Upper lobe of left lung (tissue), 6 donors: ENCODE results near the gene SUB1. TPM values are rescaled to one million over a fixed set of nuclear protein-coding genes. Genes with fewer than 3 reads are reported as not detected.
"Not testable (repeated sequence)": the region's sequence is repeated elsewhere in the genome, so short reads cannot be mapped to it uniquely, and the experiment has no call there.

ENCODE experiments used
- ATAC-seq, 2 donors: fragments of 200-7000 bp; cut with Tn5 transposase; one replicate each; pipeline ENCODE4 v1.9.1; 2022; ENCODE audit warnings: mild to moderate bottlenecking in 2 of 2, moderate library complexity in 2 of 2; ENCODE audit not compliant: low FRiP score in 2 of 2
- DNase-seq, 2 donors: peaks; one replicate each; pipeline ENCODE4 v3.0.0-alpha.2; 2019 to 2020
- H3K27ac ChIP-seq, 4 donors: fragments of 200-600 bp; sonication (generic); one replicate each; pipeline ENCODE4 v1.5.1; 2016 to 2019
- H3K27me3 ChIP-seq, 4 donors: fragments of 200-600 bp; sonication (generic); one replicate each; pipeline ENCODE4 v1.5.1; 2017 to 2019
- H3K36me3 ChIP-seq, 4 donors: fragments of 200-600 bp; sonication (generic); one replicate each; pipeline ENCODE4 v1.5.1; 2016 to 2019
- H3K4me1 ChIP-seq, 4 donors: fragments of 200-600 bp; sonication (generic); one replicate each; pipeline ENCODE4 v1.5.1; 2018 to 2019
- H3K4me3 ChIP-seq, 4 donors: fragments of 200-600 bp; sonication (generic); one replicate each; pipeline ENCODE4 v1.5.1; 2017 to 2019; ENCODE audit warnings: mild to moderate bottlenecking in 2 of 4, moderate library complexity in 1 of 4
- H3K9me3 ChIP-seq, 4 donors: fragments of 200-600 bp; sonication (generic); one replicate each; pipeline ENCODE4 v1.5.1; 2018 to 2019
- EP300 ChIP-seq, 4 donors: sonication (generic); formaldehyde crosslinking; IDR thresholded peaks; one replicate each; pipeline ENCODE4 v1.5.1; 2017; ENCODE audit warnings: antibody characterized with exemption in 4 of 4, control low read depth in 2 of 4
- POLR2A ChIP-seq, 4 donors: fragments of 450-650 bp; IDR thresholded peaks; one replicate each; pipeline ENCODE4 v1.5.1; 2016 to 2017; ENCODE audit warnings: antibody characterized with exemption in 4 of 4, mild to moderate bottlenecking in 2 of 4
- POLR2AphosphoS5 ChIP-seq, 2 donors: sonication (generic); formaldehyde crosslinking; IDR thresholded peaks; one replicate each; pipeline ENCODE4 v1.5.1; 2017; ENCODE audit warnings: antibody characterized with exemption in 2 of 2
- WGBS, 2 donors: methylation state at CpG; one replicate each; pipeline ENCODE4 v1.1.5; 2017 to 2018; 5-methylcytosine and 5-hydroxymethylcytosine counted together
- total RNA-seq, 6 donors: library from RNA; depleted of rRNA in 4 of 6; stranded (reverse); fragments of >200 nt in 4 of 6; gene quantifications; one replicate each; pipeline versions ENCODE4 v1.1.0 to v1.2.1, GENCODE V29; 2016 to 2021
- TF ChIP-seq, protein P1 (sequence below), 6 experiments: fragments of 450-650 bp in 4 of 6; fragments of 200-600 bp in 2 of 6; sonication (generic) in 2 of 6; IDR thresholded peaks; one replicate each; pipeline ENCODE4 v1.5.1; 2016 to 2019; ENCODE audit warnings: antibody characterized with exemption in 6 of 6
- donor health status: DM: no; HTN: no; CAD: no; lungs with moderate emphysema.
- donor health status: DM: no; HTN: yes; CAD: no; lungs with severe emphysema.

SUB1 gene
- total RNA-seq, 6 donors from 2014 or later: 28.3 to 170 (median 95.6) TPM

DNA sequence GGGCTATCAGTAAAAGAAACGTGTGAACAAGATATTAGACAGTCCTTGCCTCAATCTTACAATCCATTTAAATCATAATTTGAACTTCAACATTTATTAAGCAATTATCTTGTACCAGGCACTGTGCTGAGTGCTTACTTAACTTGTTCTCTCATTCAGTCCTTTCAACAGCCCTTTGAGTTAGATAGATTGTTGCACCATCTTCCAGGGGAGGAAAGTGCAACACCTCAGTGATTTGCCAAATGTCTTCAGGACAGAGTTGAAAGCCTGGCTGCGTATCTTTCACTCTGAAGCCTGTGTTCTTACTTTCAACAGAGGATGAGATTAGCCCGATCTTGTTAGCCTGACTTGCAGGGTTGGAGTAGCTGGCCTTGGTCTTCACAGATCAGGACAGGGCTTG is 34.2 kb upstream of the SUB1 start:
- TF ChIP-seq POLR2AphosphoS5 (IDR thresholded peaks at IDR 0.05) (no peak), POLR2A (IDR thresholded peaks at IDR 0.05) (no peak), EP300 (IDR thresholded peaks at IDR 0.05) (no peak)
- TF ChIP-seq, protein P1, sequence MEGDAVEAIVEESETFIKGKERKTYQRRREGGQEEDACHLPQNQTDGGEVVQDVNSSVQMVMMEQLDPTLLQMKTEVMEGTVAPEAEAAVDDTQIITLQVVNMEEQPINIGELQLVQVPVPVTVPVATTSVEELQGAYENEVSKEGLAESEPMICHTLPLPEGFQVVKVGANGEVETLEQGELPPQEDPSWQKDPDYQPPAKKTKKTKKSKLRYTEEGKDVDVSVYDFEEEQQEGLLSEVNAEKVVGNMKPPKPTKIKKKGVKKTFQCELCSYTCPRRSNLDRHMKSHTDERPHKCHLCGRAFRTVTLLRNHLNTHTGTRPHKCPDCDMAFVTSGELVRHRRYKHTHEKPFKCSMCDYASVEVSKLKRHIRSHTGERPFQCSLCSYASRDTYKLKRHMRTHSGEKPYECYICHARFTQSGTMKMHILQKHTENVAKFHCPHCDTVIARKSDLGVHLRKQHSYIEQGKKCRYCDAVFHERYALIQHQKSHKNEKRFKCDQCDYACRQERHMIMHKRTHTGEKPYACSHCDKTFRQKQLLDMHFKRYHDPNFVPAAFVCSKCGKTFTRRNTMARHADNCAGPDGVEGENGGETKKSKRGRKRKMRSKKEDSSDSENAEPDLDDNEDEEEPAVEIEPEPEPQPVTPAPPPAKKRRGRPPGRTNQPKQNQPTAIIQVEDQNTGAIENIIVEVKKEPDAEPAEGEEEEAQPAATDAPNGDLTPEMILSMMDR (IDR thresholded peaks at IDR 0.05): no peak
- H3K9me3 ChIP-seq: no peaks in the 10 kb centered on the region
- H3K4me3 ChIP-seq: no peak overlapping the region
- H3K27me3 ChIP-seq: no peaks in the 10 kb centered on the region
- H3K36me3 ChIP-seq: no peaks in the 10 kb centered on the region
- H3K27ac ChIP-seq: no peak overlapping the region
- H3K4me1 ChIP-seq: no peaks in the 10 kb centered on the region
- ATAC-seq (no peak), DNase-seq (no peak)
- 75 to 87% methylated on average over 2 to 3 of the region's 3 CpGs for WGBS, 2 donors

DNA sequence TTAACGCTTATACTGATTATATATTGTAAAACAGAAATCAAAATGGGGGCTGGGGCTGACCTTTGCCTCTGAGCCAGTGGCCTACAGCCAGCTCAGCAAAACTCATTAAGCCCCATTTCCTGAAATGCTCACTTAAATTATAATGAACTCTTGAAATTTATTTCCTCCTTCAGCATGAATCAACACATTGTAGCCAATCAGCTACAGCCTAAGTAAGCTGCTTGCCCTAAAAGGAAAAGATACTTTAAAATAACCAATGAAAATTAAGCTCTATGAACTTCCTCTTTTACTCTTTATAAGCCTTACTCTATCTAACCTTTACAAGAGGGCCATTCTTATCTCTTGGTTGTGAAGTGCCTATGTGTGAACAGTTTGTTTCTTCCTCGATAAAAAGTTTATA is 33.5 kb upstream of the SUB1 start:
- TF ChIP-seq POLR2A (IDR thresholded peaks at IDR 0.05) (no peak), EP300 (IDR thresholded peaks at IDR 0.05) (no peak), POLR2AphosphoS5 (IDR thresholded peaks at IDR 0.05) (no peak)
- TF ChIP-seq, protein P1 (IDR thresholded peaks at IDR 0.05): no peak
- ATAC-seq (no peak), DNase-seq (no peak)
- H3K4me1 ChIP-seq: no peaks in the 10 kb centered on the region
- no peak overlapping the region for H3K27ac ChIP-seq
- no peaks in the 10 kb centered on the region for H3K27me3 ChIP-seq
- H3K4me3 ChIP-seq: no peak overlapping the region
- H3K9me3 ChIP-seq: no peaks in the 10 kb centered on the region
- H3K36me3 ChIP-seq: no peaks in the 10 kb centered on the region
- WGBS, 2 donors: 90 to 93% methylated on average over 2 of the region's 2 CpGs

DNA sequence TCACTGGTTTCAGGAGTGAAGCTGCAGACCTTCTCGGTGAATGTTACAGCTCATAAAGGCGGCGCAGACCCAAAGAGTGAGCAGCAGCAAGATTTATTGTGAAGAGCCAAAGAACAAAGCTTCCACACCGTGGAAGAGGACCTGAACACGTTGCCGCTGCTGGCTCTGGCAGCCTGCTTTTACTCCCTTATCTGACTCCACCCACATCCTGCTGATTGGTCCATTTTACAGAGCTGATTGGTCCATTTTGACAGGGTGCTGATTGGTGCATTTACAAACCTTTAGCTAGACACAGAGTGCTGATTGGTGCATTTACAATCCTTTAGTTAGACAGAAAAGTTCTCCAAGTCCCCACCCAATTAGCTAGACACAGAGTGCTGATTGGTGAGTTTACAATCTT is 32.9 kb upstream of the SUB1 start:
- H3K36me3 ChIP-seq, H3K4me3 ChIP-seq, H3K4me1 ChIP-seq, H3K9me3 ChIP-seq, H3K27ac ChIP-seq, DNase-seq, ATAC-seq, H3K27me3 ChIP-seq: not testable (repeated sequence)
- WGBS, 2 donors: 93 to 94% methylated on average over 6 of the region's 6 CpGs

DNA sequence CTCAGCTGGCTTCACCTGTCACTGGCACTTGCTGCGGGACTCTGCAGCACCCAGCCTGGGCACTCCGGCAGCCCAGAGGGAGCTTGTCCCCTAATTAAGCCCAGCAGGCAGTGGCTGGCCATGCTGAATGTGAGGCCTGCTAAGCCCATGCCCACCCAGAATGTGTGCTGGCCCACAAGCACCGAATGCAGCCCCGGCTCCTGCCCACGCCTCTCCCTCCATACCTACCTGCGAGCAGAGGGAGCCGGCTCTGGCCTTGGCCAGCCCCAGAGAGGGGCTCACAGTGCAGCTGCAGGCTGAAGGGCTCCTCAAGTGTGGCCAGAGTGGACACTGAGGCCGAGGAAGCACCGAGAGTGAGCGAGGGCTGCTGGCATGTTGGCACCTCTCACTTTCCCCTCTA is 32.4 kb upstream of the SUB1 start:
- H3K27ac ChIP-seq: no peak overlapping the region
- TF ChIP-seq POLR2AphosphoS5 (IDR thresholded peaks at IDR 0.05) (no peak), POLR2A (IDR thresholded peaks at IDR 0.05) (no peak)
- no peaks in the 10 kb centered on the region for H3K36me3 ChIP-seq
- WGBS, 2 donors: 96 to 98% methylated on average over 6 to 9 of the region's 10 CpGs
- DNase-seq (peak in 1 of 2 donors; percentile 57), ATAC-seq (no peak)
- no peaks in the 10 kb centered on the region for H3K4me1 ChIP-seq
- no peak overlapping the region for H3K4me3 ChIP-seq
- H3K9me3 ChIP-seq: no peaks in the 10 kb centered on the region
- no peaks in the 10 kb centered on the region for H3K27me3 ChIP-seq

DNA sequence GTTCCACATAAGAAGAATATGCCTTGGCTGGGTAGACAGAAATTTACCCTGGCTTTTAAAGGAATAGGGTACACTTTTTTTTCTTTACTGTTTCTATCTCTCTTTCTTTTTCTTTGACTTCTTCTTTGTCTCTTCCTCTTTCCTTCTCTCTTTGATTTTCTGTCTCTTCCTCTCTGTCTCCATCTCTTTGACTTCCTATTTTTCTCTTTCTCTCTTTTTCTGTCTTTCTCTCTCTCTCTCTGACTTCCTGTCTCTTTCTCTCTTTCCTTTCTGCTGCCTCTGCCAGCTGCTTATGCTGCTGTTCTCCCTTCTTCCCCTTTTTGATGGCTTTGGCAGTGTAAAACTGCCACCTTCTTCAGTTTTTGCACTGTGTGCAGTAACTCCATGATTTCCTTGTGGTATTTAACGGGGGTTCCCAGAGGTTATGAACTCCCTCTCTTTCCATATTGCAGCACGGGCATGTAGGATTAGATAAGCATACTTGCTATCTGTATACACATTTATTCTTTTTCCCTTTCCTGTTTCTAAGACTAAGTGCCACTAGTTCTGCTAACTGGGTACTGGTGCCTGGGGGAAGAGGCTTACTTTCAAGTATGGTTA is 31.1 kb upstream of the SUB1 start:
- not testable (repeated sequence) for ATAC-seq, H3K4me1 ChIP-seq, H3K9me3 ChIP-seq, H3K27me3 ChIP-seq, H3K27ac ChIP-seq, H3K4me3 ChIP-seq, H3K36me3 ChIP-seq, DNase-seq
- 29 to 41% methylated on average over 2 of the region's 2 CpGs for WGBS, 2 donors

DNA sequence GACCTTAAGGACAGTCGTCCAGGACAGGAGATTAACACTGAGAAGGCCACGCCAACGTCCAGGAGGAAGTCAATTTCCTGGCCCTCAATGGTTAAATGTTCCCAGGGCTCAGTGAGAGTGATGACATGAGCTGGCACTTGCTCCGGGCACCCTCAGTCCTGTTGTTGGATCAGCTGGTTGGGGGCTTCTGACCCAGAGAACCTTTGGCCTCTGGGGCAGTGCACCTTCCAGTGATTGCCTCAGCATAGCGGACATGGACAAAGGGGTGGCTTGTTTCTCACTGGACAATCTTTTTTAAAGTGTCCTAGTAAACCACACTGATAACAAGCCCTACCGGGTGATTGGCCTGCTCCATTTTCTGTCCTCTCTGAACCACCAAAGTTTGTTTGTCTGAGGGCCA is 28.8 kb upstream of the SUB1 start:
- WGBS, 2 donors: 84 to 86% methylated on average over 6 of the region's 6 CpGs
- not testable (repeated sequence) for H3K27ac ChIP-seq, H3K9me3 ChIP-seq, H3K36me3 ChIP-seq, H3K4me3 ChIP-seq, ATAC-seq, H3K27me3 ChIP-seq, DNase-seq, H3K4me1 ChIP-seq

DNA sequence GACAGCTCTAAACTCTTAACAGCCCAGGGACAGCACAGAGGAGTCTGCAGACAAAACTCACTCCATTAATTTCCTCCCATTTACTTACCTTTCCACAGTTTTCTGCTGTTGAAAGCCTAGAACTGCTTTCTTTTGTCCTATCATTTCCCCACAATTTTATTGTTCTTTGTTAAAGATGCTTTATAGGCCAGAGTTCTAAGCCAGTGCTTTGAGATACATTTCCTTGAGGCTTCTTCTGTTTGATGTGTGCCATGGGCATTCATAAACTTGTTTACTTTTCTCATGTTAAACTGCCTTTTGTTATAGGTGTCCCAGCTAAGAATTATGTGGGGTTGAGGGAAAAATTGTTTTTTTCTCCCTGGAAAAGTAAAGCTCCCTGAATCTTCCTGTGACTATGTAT is 25.9 kb upstream of the SUB1 start:
- TF ChIP-seq, protein P1 (IDR thresholded peaks at IDR 0.05): no peak
- no peak for TF ChIP-seq EP300 (IDR thresholded peaks at IDR 0.05)
- no peak for TF ChIP-seq POLR2A (IDR thresholded peaks at IDR 0.05)
- TF ChIP-seq POLR2AphosphoS5 (IDR thresholded peaks at IDR 0.05): no peak
- Histone ChIP-seq H3K27ac (no peak overlapping the region), H3K9me3 (no peaks in the 10 kb centered on the region), H3K36me3 (no peaks in the 10 kb centered on the region), H3K4me3 (no peak overlapping the region), H3K4me1 (no peaks in the 10 kb centered on the region), H3K27me3 (no peaks in the 10 kb centered on the region)
- DNase-seq: no peak
- ATAC-seq: no peak
